Transverse colon (tissue), 4 donors: Measurements from ENCODE around the gene CCL17.

ENCODE experiments used
- EP300 ChIP-seq: sonication (generic); formaldehyde crosslinking; IDR thresholded peaks from one replicate; pipeline ENCODE4 v1.6.1; 2017; ENCODE audit warnings: antibody characterized with exemption, low read depth
- POLR2A ChIP-seq: fragments of 450-650 bp; IDR thresholded peaks from one replicate; pipeline ENCODE4 v1.6.1; 2016; ENCODE audit warnings: antibody characterized with exemption, mild to moderate bottlenecking, moderate library complexity
- POLR2AphosphoS5 ChIP-seq, 3 donors: sonication (generic); formaldehyde crosslinking; IDR thresholded peaks; one replicate each; pipeline ENCODE4 v1.6.1; 2016; ENCODE audit warnings: antibody characterized with exemption in 3 of 3
- TF ChIP-seq, protein P1 (sequence below), 5 experiments: fragments of 200-600 bp in 3 of 5; fragments of 450-650 bp in 2 of 5; sonication (generic) in 3 of 5; IDR thresholded peaks; 1 replicate in 2 of 5; 2 replicates in 3 of 5; pipeline ENCODE4 v1.5.1; 2016 to 2017; ENCODE audit warnings: antibody characterized with exemption in 5 of 5, inconsistent platforms in 3 of 5, mild to moderate bottlenecking in 2 of 5, moderate library complexity in 1 of 5

DNA sequence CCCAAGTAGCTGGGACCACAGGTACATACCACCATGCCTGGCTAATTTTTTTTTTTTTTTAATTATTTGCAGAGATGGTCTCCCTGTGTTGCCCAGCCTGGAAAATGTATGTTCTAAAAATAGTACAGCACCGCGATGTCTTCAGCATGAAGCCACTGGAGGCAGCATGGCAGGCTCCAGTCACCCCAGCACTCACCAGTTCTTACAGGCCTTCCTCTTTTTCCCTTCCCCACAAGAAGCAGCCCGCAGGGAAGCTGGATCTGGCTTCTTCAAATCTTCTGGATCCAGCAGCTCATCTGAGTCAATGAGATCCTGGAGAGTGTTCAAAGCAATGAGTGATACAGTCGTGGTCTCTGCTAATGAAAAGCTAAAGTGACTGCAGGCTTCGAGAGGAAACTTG, 26.4 kb downstream of the CCL17 start:
- TF ChIP-seq POLR2AphosphoS5 (IDR thresholded peaks at IDR 0.05) = no peak
- TF ChIP-seq, protein P1, sequence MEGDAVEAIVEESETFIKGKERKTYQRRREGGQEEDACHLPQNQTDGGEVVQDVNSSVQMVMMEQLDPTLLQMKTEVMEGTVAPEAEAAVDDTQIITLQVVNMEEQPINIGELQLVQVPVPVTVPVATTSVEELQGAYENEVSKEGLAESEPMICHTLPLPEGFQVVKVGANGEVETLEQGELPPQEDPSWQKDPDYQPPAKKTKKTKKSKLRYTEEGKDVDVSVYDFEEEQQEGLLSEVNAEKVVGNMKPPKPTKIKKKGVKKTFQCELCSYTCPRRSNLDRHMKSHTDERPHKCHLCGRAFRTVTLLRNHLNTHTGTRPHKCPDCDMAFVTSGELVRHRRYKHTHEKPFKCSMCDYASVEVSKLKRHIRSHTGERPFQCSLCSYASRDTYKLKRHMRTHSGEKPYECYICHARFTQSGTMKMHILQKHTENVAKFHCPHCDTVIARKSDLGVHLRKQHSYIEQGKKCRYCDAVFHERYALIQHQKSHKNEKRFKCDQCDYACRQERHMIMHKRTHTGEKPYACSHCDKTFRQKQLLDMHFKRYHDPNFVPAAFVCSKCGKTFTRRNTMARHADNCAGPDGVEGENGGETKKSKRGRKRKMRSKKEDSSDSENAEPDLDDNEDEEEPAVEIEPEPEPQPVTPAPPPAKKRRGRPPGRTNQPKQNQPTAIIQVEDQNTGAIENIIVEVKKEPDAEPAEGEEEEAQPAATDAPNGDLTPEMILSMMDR (IDR thresholded peaks at IDR 0.05) = no peak
- TF ChIP-seq POLR2A = no peak
- no peak for TF ChIP-seq EP300
